GM08714 (cell line): ENCODE results near the gene SUDS3.

Experiments
- H3K4me3 ChIP-seq: fragments of 200-500 bp; sonication (Bioruptor generic); 2 replicates; pipeline ENCODE4 v1.5.1; 2014; ENCODE audit warnings: mild to moderate bottlenecking, low read length, inconsistent platforms
- ZNF274 ChIP-seq: IDR thresholded peaks from 2 replicates; pipeline ENCODE4 v1.6.1; 2012; ENCODE audit warnings: mild to moderate bottlenecking, low read depth, low read length

The SUDS3 gene

GRCh38 chr12:118436002-118436730, 59.8 kb downstream of the SUDS3 start:
- TF ChIP-seq ZNF274 = no peak
- H3K4me3 ChIP-seq = no peak overlapping the region

GRCh38 chr12:118436986-118437385, 60.6 kb downstream of the SUDS3 start:
- TF ChIP-seq ZNF274 = no peak
- no peak overlapping the region for H3K4me3 ChIP-seq

GRCh38 chr12:118439068-118439467, 62.7 kb downstream of the SUDS3 start:
- no peak overlapping the region for H3K4me3 ChIP-seq
- TF ChIP-seq ZNF274 = no peak

DNA sequence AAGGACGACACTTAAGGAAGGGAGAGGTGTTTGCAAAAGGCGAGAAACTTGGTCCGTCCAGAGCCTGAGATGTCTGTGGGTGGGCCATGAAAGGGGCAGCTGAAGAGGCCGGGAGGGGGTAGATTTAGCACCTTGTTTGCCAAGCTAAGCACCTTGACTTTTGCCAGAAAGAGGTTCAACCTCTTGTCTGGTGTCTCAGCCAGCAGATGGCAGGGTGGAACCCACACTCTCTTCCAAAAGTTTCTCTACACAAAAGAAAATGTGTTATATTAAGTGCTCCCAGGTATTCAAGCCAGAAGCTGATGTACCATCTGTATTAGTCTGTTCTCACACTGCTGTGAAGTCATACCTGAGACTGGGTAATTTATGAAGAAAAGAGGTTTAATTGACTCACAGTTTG, 69.9 kb downstream of the SUDS3 start:
- no peak overlapping the region for H3K4me3 ChIP-seq
- no peak for TF ChIP-seq ZNF274

GRCh38 chr12:118447181-118447580, 70.8 kb downstream of the SUDS3 start:
- TF ChIP-seq ZNF274 = no peak
- no peak overlapping the region for H3K4me3 ChIP-seq

DNA sequence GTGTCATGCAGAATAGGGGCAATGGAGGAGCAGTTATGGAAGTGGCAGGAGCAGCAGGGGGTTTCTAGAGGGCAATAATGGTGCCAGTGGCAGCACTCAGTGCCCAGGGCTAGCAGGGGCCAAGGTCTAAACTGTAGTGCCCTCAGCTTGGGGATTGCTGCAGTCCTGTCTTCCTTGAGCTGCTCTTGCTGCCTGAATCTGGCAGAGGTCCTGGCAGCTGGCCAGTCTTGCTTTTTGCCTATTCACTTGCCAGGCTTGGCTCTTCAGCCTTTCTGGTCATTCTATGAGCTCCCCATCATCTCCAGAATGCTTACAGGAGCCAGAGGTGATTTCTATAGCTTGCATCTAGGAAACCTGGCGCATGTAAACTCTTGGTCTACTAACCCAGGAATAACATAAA, 72.0 kb downstream of the SUDS3 start:
- no peak overlapping the region for H3K4me3 ChIP-seq
- TF ChIP-seq ZNF274 = no peak

GRCh38 chr12:118455327-118455726, 79.0 kb downstream of the SUDS3 start:
- H3K4me3 ChIP-seq = no peak overlapping the region
- no peak for TF ChIP-seq ZNF274

DNA sequence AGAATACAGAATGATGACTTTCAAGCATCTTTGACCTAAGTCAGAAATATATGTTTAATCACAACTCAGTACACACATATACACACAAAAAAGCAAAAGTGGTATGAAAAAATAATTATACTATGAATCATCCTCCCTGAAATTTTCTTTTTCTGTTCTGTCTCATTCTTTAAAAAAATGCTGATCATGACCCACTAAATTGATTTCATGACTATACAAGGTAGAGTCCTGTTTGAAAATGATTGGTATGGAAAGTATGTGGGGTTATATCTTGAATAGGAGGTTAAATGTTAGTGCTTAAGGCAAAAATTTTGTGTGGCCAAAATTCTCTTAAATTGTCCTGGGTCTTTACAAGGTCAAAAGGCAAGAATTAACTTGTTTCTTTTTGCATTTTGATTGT, 80.4 kb downstream of the SUDS3 start:
- H3K4me3 ChIP-seq = no peak overlapping the region
- TF ChIP-seq ZNF274 = no peak

DNA sequence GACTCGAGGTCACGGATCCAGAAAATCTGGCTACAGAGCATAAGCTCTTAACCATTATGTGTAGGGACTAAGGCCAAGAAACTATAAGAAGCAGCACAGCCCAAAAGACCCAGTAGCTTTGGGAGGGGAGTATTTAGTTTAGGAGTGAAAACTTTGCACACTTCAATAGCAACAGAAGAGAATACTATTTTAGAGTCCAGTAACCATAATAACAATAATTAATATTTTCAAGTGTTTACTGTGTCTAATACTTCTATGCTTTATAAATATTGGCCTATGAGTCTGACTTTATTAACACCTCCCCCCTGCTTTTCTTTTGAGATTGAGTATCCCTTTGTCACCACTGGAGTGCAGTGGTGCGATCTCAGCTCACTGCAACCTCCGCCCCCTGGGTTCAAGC, 82.8 kb downstream of the SUDS3 start:
- H3K4me3 ChIP-seq = no peak overlapping the region
- TF ChIP-seq ZNF274 = no peak

DNA sequence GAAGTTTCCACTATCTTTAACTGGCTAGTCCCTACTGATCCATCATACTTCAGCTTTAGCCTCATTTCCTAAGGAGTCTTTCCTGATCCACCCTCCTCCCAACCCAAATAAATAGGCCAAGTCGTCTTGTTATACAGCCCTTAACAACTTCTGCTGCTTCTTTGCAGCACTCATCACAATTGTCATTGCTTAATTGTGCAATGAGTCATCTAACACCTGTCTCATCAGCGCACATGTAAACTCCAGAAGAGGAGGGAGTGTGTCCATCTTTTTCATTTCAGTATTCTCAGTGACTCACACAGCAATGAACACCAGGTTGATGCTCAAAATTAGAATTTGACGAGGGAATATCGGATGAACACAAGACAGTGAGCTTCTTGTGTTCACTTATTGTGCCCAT, 87.3 kb downstream of the SUDS3 start:
- no peak overlapping the region for H3K4me3 ChIP-seq
- TF ChIP-seq ZNF274 = no peak

DNA sequence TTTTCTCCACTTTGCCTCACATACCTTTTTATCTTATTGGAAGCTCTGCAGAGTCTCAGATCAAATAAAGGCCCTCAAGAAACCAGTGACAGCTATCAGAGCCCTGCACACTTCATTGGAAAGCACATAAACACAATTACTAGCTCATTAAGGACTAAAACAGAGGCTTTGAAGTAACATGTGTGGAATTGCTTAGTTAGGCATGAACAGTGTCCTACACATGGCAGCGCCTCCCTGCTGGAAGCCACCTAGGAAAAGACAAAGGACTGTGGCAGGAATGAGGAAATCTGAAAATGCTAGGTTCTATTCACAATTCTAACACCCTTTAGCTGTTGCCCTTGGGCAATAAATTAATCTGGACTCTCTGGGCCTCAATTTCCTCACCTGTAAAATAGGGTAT, 89.4 kb downstream of the SUDS3 start:
- no peak for TF ChIP-seq ZNF274
- H3K4me3 ChIP-seq = no peak overlapping the region
